IMR-90 (cell line): ENCODE data around the gene TIFAB. TPM values are rescaled to one million over a fixed set of nuclear protein-coding genes. Genes with fewer than 3 reads are reported as not detected.

Experiments
- ATAC-seq: fragments of 200-7000 bp; cut with Tn5 transposase; 2 replicates; pipeline ENCODE4 v1.9.1; 2020; ENCODE audit warnings: low read depth, mild to moderate bottlenecking, moderate library complexity
- BruUV-seq: library from RNA; stranded (reverse); fragments of 400-500 nt; replicated peaks from 2 replicates; lab custom pipeline; 2021; lab: Mats Ljungman, UMichigan
- CTCF ChIA-PET: fragments of 300-600 bp; formaldehyde crosslinking; extraction: SDS; loops from one replicate; lab custom pipeline; 2021; ENCODE audit warnings: antibody characterized with exemption; lab: Yijun Ruan, JAX
- POLR2A ChIA-PET: fragments of 300-600 bp; sonication (Branson Sonifier 250); formaldehyde crosslinking; loops from one replicate; lab custom pipeline; 2022; ENCODE audit warnings: antibody characterized with exemption; ENCODE audit not compliant: unreplicated experiment; lab: Charles Lee
- DNase-seq: peaks from one replicate; pipeline ENCODE4 v3.0.0; 2013
- H2AFZ ChIP-seq: replicated peaks from 2 replicates; pipeline ENCODE3; 2013; ENCODE audit warnings: low read length, mild to moderate bottlenecking; ENCODE audit not compliant: poor library complexity
- H2AK5ac ChIP-seq: 2 replicates; pipeline ENCODE4 v1.6.1; 2013; ENCODE audit warnings: low read depth, low read length, inconsistent platforms
- H2AK9ac ChIP-seq: replicated peaks from 2 replicates; pipeline ENCODE3; 2013; ENCODE audit warnings: mild to moderate bottlenecking, low read depth, low read length, moderate library complexity; ENCODE audit not compliant: poor library complexity
- H2BK120ac ChIP-seq: 2 replicates; pipeline ENCODE4 v1.6.1; 2013; ENCODE audit warnings: low read depth, low read length, inconsistent platforms
- H2BK15ac ChIP-seq: 3 replicates; pipeline ENCODE4 v1.6.1; 2013; ENCODE audit warnings: low read depth, low read length, inconsistent platforms
- H2BK20ac ChIP-seq: 2 replicates; pipeline ENCODE4 v1.6.1; 2013; ENCODE audit warnings: low read depth, mild to moderate bottlenecking, inconsistent platforms, low read length, moderate library complexity
- H2BK5ac ChIP-seq: 2 replicates; pipeline ENCODE4 v1.6.1; 2013; ENCODE audit warnings: mild to moderate bottlenecking, low read depth, low read length, inconsistent platforms; ENCODE audit not compliant: poor library complexity, severe bottlenecking
- H3K14ac ChIP-seq: replicated peaks from 2 replicates; pipeline ENCODE4 v1.6.1; 2013; ENCODE audit warnings: low read depth, low read length, inconsistent platforms
- H3K18ac ChIP-seq: 2 replicates; pipeline ENCODE4 v1.6.1; 2013; ENCODE audit warnings: low read depth, low read length, control low read depth
- H3K23ac ChIP-seq: 2 replicates; pipeline ENCODE4 v1.6.1; 2013; ENCODE audit warnings: low read depth, low read length, inconsistent platforms
- H3K27ac ChIP-seq: 2 replicates; pipeline ENCODE4 v1.5.1; 2013; ENCODE audit warnings: mild to moderate bottlenecking, control low read depth, low read length; ENCODE audit not compliant: insufficient read depth
- H3K27me3 ChIP-seq: 2 replicates; pipeline ENCODE4 v1.6.1; 2013; ENCODE audit warnings: low read length; ENCODE audit not compliant: control insufficient read depth, insufficient read depth
- H3K36me3 ChIP-seq: 2 replicates; pipeline ENCODE4 v1.6.1; 2013; ENCODE audit warnings: low read length, mixed read lengths; ENCODE audit not compliant: control insufficient read depth, insufficient read depth
- H3K4ac ChIP-seq: 2 replicates; pipeline ENCODE4 v1.6.1; 2013; ENCODE audit warnings: low read depth, low read length, inconsistent platforms
- H3K4me1 ChIP-seq: 2 replicates; pipeline ENCODE4 v1.6.1; 2013; ENCODE audit warnings: low read length, mixed read lengths; ENCODE audit not compliant: control insufficient read depth, insufficient read depth
- H3K4me2 ChIP-seq: 2 replicates; pipeline ENCODE4 v1.6.1; 2013; ENCODE audit warnings: low read depth, mild to moderate bottlenecking, control low read depth, low read length, moderate library complexity
- H3K4me3 ChIP-seq: 2 replicates; pipeline ENCODE4 v1.5.1; 2013; ENCODE audit warnings: low read depth, mild to moderate bottlenecking, control low read depth, low read length, moderate library complexity; ENCODE audit not compliant: insufficient read depth
- H3K56ac ChIP-seq: 2 replicates; pipeline ENCODE4 v1.6.1; 2013; ENCODE audit warnings: low read length, inconsistent platforms; ENCODE audit not compliant: insufficient read depth; ENCODE audit errors: extremely low read depth
- H3K79me1 ChIP-seq, 2 experiments: 2 replicates each; pipeline ENCODE4 v1.6.1; 2013; ENCODE audit warnings: low read length in 2 of 2, inconsistent platforms in 1 of 2, low read depth in 1 of 2
- H3K9ac ChIP-seq: 2 replicates; pipeline ENCODE4 v1.6.1; 2013; ENCODE audit warnings: low read depth, low read length, control low read depth
- H3K9me1 ChIP-seq: 2 replicates; pipeline ENCODE4 v1.6.1; 2013; ENCODE audit warnings: low read length, inconsistent platforms; ENCODE audit not compliant: insufficient read depth
- H3K9me3 ChIP-seq: 2 replicates; pipeline ENCODE4 v1.6.1; 2013; ENCODE audit warnings: low read length; ENCODE audit not compliant: control insufficient read depth, insufficient read depth
- H4K20me1 ChIP-seq: 2 replicates; pipeline ENCODE4 v1.6.1; 2013; ENCODE audit warnings: low read length, inconsistent platforms; ENCODE audit not compliant: insufficient read depth
- H4K5ac ChIP-seq: 2 replicates; pipeline ENCODE4 v1.6.1; 2013; ENCODE audit warnings: mild to moderate bottlenecking, low read depth, low read length, control low read depth
- H4K8ac ChIP-seq, 2 experiments: 2 replicates each; pipeline ENCODE4 v1.6.1; 2013; ENCODE audit warnings: low read depth in 2 of 2, low read length in 2 of 2, control low read depth in 1 of 2, inconsistent platforms in 1 of 2
- H4K91ac ChIP-seq: 2 replicates; pipeline ENCODE4 v1.6.1; 2013; ENCODE audit warnings: low read depth, low read length, inconsistent platforms; ENCODE audit not compliant: insufficient read depth
- BHLHE40 ChIP-seq: fragments of 150-350 bp; IDR thresholded peaks from 2 replicates; pipeline ENCODE4 v1.6.1; 2016; ENCODE audit warnings: mild to moderate bottlenecking, low read depth, low read length
- CEBPB ChIP-seq: IDR thresholded peaks from 2 replicates; pipeline ENCODE4 v1.6.1; 2012; ENCODE audit warnings: low read depth, low read length, improper control_type of control experiment
- CHD1 ChIP-seq: IDR thresholded peaks from 2 replicates; pipeline ENCODE4 v1.6.1; 2012; ENCODE audit warnings: low read depth, low read length, improper control_type of control experiment
- ELK1 ChIP-seq: fragments of 150-350 bp; IDR thresholded peaks from 2 replicates; pipeline ENCODE4 v1.6.1; 2016; ENCODE audit warnings: low read depth, mild to moderate bottlenecking, low read length, moderate library complexity, borderline replicate concordance
- FOS ChIP-seq: fragments of 150-350 bp; IDR thresholded peaks from 2 replicates; pipeline ENCODE4 v1.6.1; 2016; ENCODE audit warnings: low read depth, low read length
- MAFK ChIP-seq: IDR thresholded peaks from 2 replicates; pipeline ENCODE4 v1.6.1; 2012; ENCODE audit warnings: low read depth, low read length, improper control_type of control experiment
- MAZ ChIP-seq: IDR thresholded peaks from 2 replicates; pipeline ENCODE4 v1.6.1; 2012; ENCODE audit warnings: low read depth, mild to moderate bottlenecking, low read length, improper control_type of control experiment, moderate library complexity, borderline replicate concordance
- MXI1 ChIP-seq: IDR thresholded peaks from 2 replicates; pipeline ENCODE4 v1.6.1; 2012; ENCODE audit warnings: low read depth, mild to moderate bottlenecking, low read length, moderate library complexity, borderline replicate concordance
- NFE2L2 ChIP-seq: fragments of 150-350 bp; IDR thresholded peaks from 2 replicates; pipeline ENCODE4 v1.6.1; 2016; ENCODE audit warnings: low read depth, mild to moderate bottlenecking, low read length
- POLR2A ChIP-seq: IDR thresholded peaks from 2 replicates; pipeline ENCODE4 v1.6.1; 2012; ENCODE audit warnings: mild to moderate bottlenecking, low read depth, low read length
- RAD21 ChIP-seq: IDR thresholded peaks from 2 replicates; pipeline ENCODE4 v1.6.1; 2012; ENCODE audit warnings: low read length, improper control_type of control experiment
- RCOR1 ChIP-seq: IDR thresholded peaks from 2 replicates; pipeline ENCODE4 v1.6.1; 2012; ENCODE audit warnings: mild to moderate bottlenecking, low read length, improper control_type of control experiment; ENCODE audit not compliant: insufficient replicate concordance
- RFX5 ChIP-seq: IDR thresholded peaks from 2 replicates; pipeline ENCODE4 v1.8.0; 2012; ENCODE audit warnings: low read depth, mild to moderate bottlenecking, low read length, moderate library complexity
- SMC3 ChIP-seq: fragments of 150-350 bp; IDR thresholded peaks from 2 replicates; pipeline ENCODE4 v1.6.1; 2016; ENCODE audit warnings: low read depth, mild to moderate bottlenecking, antibody characterized with exemption, low read length, moderate library complexity
- WGBS, 2 experiments: methylation state at CpG; one replicate each; pipeline versions ENCODE4 v1.1.5 to v1.1.7; 2013; ENCODE audit warnings: missing lambda C conversion rate in 2 of 2; ENCODE audit not compliant: insufficient read length in 1 of 2; ENCODE audit errors: extremely low coverage in 2 of 2; 5-methylcytosine and 5-hydroxymethylcytosine counted together
- dilution Hi-C: fragments of 300-500 bp; cut with HindIII; formaldehyde crosslinking; loops from one replicate; pipeline ENCODE4 v1.14.3; 2018; ENCODE audit warnings: low sequenced_read_pairs; ENCODE audit not compliant: unreplicated experiment
- in situ Hi-C: fragments of 300-500 bp; cut with MboI; formaldehyde crosslinking; loops from 3 replicates; pipeline ENCODE4 v1.14.3; 2019; ENCODE audit warnings: low sequenced_read_pairs, inconsistent platforms, mixed read lengths
- intact Hi-C: fragments of 100-400 bp; cut with micrococcal nuclease; formaldehyde crosslinking; loops from 2 replicates; pipeline ENCODE4 v1.10.0; 2022
- polyA plus RNA-seq, 3 experiments: library from polyadenylated mRNA; depleted of rRNA; stranded (reverse); fragments of >200 nt; gene quantifications; 2 replicates each; pipeline ENCODE4 v1.2.3, GENCODE V29; 2012; ENCODE audit warnings: low replicate concordance in 1 of 3
- total RNA-seq: library from RNA; depleted of rRNA; stranded (reverse); fragments of >200 nt; gene quantifications from 2 replicates; pipeline ENCODE4 v1.2.3, GENCODE V29; 2012
- TF ChIP-seq, protein P1 (sequence below): fragments of 150-350 bp; IDR thresholded peaks from 2 replicates; pipeline ENCODE4 v1.6.1; 2017; ENCODE audit warnings: mild to moderate bottlenecking, antibody characterized with exemption, low read length, low read depth
- TF ChIP-seq, protein P2 (sequence below): conservative IDR thresholded peaks from 2 replicates; pipeline ENCODE4 v1.5.1; 2012; ENCODE audit warnings: mild to moderate bottlenecking, low read depth, low read length, improper control_type of control experiment

TIFAB gene
- total and polyA plus RNA-seq, 2 of the 4 experiments (the other 2 are of a cell fraction), result not detected

- TF ChIP-seq, protein P1, sequence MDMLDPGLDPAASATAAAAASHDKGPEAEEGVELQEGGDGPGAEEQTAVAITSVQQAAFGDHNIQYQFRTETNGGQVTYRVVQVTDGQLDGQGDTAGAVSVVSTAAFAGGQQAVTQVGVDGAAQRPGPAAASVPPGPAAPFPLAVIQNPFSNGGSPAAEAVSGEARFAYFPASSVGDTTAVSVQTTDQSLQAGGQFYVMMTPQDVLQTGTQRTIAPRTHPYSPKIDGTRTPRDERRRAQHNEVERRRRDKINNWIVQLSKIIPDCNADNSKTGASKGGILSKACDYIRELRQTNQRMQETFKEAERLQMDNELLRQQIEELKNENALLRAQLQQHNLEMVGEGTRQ, result no peak
- TF ChIP-seq CEBPB (no peak), MAZ (no peak), ELK1 (no peak), BHLHE40 (no peak), MAFK (no peak), MXI1 (no peak), RCOR1 (no peak), FOS (no peak), POLR2A (no peak), SMC3 (no peak), RAD21 (no peak), CHD1 (no peak), NFE2L2 (no peak), RFX5 (no peak)
- TF ChIP-seq, protein P2, sequence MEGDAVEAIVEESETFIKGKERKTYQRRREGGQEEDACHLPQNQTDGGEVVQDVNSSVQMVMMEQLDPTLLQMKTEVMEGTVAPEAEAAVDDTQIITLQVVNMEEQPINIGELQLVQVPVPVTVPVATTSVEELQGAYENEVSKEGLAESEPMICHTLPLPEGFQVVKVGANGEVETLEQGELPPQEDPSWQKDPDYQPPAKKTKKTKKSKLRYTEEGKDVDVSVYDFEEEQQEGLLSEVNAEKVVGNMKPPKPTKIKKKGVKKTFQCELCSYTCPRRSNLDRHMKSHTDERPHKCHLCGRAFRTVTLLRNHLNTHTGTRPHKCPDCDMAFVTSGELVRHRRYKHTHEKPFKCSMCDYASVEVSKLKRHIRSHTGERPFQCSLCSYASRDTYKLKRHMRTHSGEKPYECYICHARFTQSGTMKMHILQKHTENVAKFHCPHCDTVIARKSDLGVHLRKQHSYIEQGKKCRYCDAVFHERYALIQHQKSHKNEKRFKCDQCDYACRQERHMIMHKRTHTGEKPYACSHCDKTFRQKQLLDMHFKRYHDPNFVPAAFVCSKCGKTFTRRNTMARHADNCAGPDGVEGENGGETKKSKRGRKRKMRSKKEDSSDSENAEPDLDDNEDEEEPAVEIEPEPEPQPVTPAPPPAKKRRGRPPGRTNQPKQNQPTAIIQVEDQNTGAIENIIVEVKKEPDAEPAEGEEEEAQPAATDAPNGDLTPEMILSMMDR, result no peak
- Histone ChIP-seq H2BK5ac (no peak overlapping the region), H2AFZ (no peak overlapping the region), H2BK20ac (no peak overlapping the region), H3K36me3 (no peaks in the 10 kb centered on the region), H2BK120ac (no peak overlapping the region), H3K18ac (no peak overlapping the region), H3K27ac (no peak overlapping the region), H3K9me1 (no peaks in the 10 kb centered on the region), H4K20me1 (no peaks in the 10 kb centered on the region), H3K4me1 (no peaks in the 10 kb centered on the region), H2AK5ac (no peak overlapping the region), H2AK9ac (no peak overlapping the region), H3K14ac (no peak overlapping the region), H3K4me3 (no peak overlapping the region), H3K27me3 (peaks cover 73% of the 10 kb centered on the region), H4K8ac (no peak overlapping the region), H3K79me1 (no peaks in the 10 kb centered on the region), H3K56ac (no peak overlapping the region), H3K23ac (no peak overlapping the region), H3K4me2 (no peak overlapping the region), H2BK15ac (no peak overlapping the region), H3K4ac (no peak overlapping the region), H3K9ac (no peak overlapping the region), H4K91ac (no peak overlapping the region), H4K5ac (no peak overlapping the region), H3K9me3 (no peaks in the 10 kb centered on the region; the same call in 1 of the 2 replicates)
- DNase-seq (no peak), ATAC-seq (no peak)
- in situ Hi-C loops, result no loop called here
- CTCF ChIA-PET, result interaction anchor here (0.6 kb wide), 2 partner anchors 95 to 416 kb away, joined by 3 read pairs; no protein-coding TSS in a partner anchor
- dilution Hi-C loops, result loop anchor here (25.0 kb wide), 1 partner anchor 90 kb away; no protein-coding TSS in a partner anchor
- BruUV-seq, result no TSS peak
- POLR2A ChIA-PET, result no interaction called here
- 20% methylated on average over 1 of the region's 5 CpGs; no CpG with 5 or more reads in 1 of the 2 experiments for WGBS, 2 experiments
- intact Hi-C loops, result no loop called here
These were observed 20.0 kb upstream of the TIFAB start for GRCh38 chr5:135472141-135472540.
